GM19467 (cell line): ENCODE data around the gene SPINK6.

Source experiments
- ATAC-seq: cut with Tn5 transposase; IDR thresholded peaks from one replicate; pipeline ENCODE4 v1.9.1; 2021; ENCODE audit warnings: mild to moderate bottlenecking, moderate library complexity; ENCODE audit not compliant: unreplicated experiment

The SPINK6 gene, protein sequence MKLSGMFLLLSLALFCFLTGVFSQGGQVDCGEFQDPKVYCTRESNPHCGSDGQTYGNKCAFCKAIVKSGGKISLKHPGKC

DNA sequence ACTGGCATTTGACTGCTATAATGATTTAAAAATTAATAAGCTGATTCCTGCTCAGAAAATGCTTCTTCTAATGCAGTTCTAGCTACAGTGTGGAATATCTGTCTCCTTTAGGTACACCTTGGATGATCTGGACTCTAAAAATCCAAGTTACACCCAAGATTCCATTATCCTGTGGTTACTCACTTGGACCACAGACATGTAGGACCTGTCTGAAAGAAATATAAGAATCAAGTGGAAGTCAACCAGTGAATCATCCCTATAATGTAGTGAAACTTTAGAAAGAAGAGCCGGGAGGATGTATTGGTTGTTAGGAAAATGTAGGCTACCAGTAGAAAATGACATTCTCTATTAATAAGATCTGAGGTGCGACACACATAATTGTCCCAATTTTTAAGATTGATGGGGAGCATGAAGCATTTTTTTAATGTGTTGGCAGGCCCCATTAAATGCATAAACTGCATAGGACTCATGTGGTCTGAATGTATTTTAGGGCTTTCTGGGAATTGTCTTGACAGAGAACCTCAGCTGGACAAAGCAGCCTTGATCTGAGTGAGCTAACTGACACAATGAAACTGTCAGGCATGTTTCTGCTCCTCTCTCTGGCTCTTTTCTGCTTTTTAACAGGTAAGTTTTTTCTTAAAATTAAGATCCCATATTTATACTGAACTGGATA lies at the start of gene SPINK6:
SPINK6 (plus strand) TSS at position 512 of the 673 bp plus-strand sequence; CDS start at position 567, 55 bp downstream.
- no peak for ATAC-seq

DNA sequence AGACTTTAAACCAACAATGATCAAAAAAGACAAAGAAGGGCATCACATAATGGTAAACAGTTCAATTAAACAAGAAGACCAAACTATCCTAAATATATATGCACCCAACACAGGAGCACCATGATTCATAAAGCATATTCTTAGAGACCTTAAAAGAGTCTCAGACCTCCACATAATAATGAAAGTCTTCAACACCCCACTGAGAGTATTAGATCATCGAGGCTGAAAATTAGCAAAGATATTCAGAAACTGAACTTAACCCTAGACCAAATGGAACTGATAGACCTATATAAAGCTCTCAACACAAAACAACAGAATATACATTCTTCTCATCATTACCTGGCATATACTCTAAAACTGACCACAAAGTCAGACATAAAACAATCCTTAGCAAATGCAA lies 46.2 kb upstream of the SPINK6 start:
- no peak for ATAC-seq

DNA sequence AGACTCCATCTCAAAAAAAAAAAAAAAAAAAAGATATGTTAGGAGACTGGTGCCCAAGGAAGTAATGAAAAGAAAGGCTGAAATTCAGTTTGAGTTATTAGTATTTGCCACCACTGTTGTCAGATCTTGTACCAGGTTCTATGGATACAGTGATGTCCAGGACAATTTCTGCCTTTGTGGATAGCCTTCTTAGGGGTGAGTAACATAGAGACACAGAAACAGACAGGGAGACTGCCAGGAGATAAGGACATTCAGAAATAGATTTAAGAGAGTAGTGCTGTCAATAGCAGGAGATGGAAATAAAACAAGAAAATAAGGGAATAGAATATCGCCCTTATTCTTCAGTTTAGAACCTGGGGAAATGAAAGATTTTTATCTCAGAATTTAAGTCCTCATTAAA lies 40.8 kb upstream of the SPINK6 start:
- no peak for ATAC-seq

DNA sequence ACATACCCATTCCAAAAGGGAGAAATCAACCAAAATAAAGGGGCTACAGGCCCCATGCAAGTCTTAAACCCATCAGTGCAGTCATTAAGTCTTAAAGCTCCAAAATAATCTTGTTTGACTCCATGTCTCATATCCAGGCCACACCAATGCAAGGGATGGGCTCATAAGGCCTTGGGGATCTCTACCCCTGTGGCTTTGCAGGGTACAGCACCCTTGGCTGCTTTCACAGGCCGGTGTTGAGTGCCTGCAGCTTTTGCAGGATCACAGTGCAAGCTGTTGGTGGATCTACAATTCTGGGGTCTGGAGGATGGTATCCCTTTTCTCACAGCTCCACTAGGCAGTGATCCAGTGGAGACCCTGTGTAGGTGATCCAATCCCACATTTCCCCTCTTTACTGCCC lies 39.5 kb upstream of the SPINK6 start:
- ATAC-seq, result no peak

DNA sequence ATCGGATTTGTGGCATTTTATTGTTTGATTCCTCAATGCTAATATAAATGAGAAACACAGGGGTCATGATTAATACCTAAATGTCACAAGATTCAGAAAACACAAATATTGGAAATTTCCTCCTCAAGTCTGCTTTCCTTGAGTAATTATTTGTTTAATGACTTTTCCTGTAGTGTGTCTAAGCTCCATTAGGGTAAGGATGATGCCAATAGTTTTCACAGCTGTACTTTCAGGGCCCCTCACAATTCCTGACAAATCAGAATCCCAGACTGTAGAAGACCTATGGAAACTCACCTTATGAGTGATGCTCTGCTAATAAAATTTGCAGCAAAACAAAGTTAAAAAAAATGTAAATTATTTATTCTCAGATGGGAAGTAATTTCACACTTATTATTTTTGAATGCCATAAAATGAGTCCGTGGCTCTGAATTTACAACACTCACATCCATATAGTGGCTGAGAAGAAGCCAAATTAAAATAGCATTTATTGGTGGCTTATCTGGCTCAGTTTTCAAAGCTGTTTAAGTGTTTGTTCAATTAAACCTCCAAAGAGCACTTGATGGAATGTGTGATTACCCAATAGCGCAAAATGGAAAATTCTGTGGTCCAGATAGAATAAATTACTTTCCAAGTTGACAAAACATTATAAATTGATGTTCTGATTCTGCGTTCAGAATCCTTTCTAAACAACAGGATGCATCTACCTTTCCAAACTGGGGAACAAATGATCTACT lies 36.1 kb upstream of the SPINK6 start:
- no peak for ATAC-seq

DNA sequence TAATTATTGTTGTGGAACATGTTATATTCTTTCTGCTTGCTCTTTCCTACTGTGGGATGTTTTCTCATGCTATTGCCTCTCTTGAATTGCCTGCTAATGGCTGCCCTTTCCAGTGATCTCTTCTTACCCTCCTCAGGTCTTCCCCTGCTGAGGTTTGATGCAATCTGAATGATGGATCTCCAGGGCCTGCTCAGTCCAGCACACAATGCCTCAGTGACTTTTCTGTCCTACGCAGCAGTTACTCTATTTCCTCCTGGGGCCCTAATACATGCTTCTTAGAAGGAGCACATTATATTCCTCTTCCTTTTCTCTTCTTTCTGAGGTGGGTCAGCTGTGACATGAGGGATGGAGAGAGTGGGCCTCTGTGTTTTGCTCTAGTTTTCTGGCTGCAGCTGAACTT lies 34.6 kb upstream of the SPINK6 start, which contains the start of gene SPINK14:
SPINK14 (plus strand) TSS at position 301 of the 400 bp plus-strand sequence. CDS start 1,187 bp downstream, outside the sequence.
- ATAC-seq, result no peak

DNA sequence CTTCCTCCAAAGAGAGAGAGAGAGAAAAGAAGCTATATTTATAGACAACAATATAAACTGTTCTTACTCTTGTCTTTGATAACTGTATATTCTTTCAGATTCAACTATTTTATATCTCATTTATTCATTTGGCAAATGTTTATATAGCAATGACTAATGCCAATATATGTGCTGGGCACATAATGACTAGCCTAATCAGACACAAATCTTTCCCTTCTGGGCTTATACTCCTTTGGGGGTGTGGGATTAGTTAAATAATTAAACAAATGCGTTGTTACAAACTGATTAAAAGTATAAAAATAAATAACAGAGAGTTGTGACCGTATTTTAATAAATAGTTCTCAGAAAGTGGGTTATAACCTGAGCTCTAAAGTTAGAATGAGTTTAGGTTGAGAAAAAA lies 30.5 kb upstream of the SPINK6 start:
- ATAC-seq, result no peak

DNA sequence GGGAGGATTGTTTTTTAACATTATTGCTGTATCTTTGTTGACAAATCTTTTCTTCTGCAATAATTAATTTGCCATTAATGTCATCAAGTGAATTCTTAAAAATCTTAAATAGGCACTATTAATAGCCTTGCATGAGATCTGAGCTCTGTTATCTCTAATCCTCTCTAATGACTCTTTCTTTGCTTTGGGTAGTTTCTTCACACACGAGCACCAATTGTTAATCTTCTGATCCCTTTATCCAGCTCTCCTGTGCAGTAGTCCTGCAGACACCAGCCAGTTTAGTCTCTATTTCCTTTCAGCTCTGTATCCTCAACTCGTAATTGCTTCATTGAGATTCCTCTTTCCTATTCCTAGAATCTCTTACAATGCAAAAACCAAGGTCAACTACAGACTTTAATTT lies 26.4 kb upstream of the SPINK6 start:
- ATAC-seq, result no peak

DNA sequence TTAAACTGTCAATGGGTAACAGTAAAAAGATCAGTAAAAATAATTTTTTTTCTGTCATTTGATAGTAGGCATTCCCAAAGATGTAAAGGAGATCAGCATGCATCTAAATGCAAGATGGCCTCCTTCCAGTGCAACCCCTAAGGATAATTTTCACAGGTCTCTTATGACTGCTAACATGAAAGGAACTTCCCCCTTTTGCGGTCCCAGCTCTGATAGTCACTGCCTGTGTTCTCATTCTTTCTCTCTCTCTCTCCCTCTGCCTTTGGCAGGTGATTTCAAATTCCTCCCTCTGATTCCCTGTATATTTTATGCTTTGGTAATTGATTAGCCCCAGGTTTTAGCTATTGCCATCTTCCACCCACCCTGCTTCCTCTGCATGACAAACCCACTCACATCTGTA lies 25.6 kb upstream of the SPINK6 start:
- no peak for ATAC-seq

DNA sequence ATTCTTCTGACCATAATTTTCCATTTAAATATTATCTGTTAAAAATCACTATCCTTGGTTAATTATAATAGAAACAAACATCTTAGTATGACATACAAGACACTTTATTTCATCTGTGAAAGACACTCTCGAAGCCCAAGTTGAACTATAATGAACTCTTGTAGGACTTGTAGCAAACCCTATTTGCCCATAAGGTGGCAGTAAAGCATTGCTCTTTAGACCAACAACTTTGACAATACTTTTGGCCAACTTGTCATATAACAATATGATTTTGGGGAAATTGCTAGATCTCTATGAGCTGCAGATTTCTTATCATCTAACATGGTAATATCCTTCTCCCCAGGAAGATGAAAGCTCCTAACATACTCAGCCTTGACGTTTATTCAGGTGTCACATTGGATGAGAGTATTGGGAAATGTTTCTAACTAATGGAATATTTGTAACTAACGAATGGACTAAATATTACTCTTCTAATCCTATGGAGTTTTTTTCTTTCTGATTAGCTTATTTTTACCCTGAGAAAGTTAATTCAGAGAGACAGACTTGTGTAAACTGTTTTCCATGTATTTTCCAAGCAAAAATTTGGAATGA lies 23.5 kb upstream of the SPINK6 start:
- peak; percentile 73 for ATAC-seq

DNA sequence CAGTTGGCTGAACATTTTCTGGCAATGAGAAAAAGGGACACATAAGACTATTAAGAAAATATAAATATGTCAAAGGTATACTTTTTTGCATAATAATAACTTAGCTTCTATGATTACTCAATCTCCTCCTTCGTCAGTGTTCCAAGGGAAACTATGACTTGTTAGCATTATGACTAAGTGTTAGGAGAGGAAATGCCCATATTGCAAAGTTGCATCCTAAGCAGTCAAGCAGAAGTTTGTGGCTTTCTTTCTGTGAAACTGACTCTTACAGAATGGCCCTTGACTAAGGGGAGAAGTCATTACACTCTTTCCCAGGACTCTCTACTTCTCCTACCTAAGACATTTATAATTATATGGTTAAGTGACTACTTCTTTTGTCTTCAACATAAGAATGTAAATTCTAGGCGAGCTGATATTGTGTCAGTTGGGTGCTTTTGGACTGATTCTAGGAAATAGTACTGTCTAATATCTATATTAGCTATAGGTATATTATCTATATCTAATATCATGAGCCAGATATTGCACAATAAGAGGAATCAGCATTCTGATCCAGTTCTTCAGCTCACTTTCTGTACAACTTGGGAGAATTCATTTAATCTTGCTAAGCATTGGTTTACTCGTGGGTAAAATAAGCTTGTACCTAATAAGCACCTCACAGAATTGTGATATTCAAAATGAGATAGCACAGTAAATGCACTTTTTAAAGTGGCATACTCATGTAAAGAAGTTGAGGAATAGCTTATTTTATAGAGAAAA lies 16.4 kb upstream of the SPINK6 start:
- no peak for ATAC-seq

DNA sequence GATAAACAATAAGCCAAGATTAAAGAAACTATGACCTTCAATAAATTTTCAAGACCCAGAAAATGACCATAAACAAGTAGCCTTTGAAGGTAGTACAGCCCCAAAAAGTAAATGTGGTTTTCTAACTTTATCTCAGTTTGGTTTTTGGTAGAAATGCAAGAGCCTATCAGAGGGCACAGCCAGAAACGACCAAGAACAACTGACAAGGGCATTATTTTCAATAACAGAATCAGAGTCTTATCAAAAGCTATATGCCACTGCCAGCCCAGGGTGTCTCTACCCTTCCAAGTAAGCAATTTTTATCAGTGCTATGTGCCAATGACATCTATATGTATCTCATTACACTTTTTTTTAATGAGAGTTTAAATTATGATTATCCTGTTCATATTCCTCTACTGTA lies 11.8 kb upstream of the SPINK6 start:
- ATAC-seq, result no peak

DNA sequence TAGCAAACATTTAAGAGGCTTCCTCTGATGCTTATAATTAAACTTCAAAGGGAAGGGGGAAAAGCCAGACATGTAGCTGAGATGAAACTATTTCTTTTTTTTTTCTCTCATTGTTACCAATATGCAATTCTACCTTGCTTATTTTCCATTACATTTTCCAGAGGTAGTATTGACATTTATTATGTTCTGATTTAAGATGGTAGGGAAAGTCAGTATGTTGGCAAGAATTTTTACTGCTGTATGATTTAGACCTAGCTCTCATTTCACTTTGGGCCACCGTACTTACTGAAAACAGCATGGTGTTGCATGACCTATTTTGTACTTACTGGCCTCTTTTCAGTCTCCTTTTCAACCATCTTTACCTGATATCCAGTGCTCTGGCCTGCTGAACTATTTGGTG lies 9.6 kb upstream of the SPINK6 start:
- ATAC-seq, result no peak

DNA sequence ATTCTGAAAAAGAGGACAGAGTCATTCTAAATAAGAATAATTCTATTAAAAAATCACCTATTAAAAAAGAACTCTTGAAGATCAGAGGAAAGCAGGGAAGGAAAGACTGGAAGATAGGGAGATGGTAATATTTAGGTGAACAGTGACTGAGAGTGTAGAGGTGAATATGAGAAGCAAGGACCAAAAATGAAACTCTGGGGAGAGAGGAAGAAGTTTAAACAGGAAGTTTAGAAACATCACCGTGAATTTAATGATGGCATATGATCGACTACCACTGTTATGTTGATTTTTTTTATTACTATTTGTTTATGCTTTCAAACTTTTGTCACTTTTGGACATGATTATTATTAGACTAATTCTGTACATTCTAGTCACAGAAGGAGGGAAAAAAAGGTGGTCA lies 1.7 kb upstream of the SPINK6 start:
- ATAC-seq, result no peak

DNA sequence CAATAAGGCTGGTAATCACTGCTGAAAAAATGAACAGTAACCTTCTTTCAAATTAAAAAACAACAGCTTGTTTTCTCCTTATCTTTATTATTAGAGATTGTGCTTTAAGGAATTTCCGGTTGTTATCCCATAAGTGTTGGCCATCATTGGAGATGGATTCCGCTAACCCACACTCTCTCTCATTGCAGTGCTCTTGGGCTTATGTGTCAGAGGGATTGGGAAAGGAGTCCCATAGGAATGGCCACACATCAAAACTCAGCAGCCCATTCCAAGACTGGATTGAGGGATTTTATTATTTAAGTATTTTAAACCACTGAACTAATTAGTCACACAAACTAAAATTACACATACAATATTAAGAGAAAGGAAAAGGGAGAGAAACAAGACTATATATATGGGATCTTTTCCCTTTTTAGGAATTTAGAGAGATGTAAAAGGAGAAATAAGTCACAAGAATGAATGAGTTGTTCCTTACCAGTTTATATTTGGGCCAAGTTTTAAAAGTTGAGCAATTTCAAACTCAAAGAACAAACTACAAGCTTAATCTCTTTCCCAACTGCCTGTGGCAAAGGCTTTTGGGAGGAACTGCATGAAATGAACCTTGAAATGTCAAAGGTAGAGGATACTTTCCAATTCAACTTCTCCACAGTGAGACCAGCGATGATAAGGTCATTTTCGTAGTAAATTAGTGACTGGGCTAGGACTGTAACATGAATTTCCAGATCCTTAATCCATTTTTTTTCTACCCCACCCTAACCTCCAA lies 2.4 kb downstream of the SPINK6 start:
- no peak for ATAC-seq

DNA sequence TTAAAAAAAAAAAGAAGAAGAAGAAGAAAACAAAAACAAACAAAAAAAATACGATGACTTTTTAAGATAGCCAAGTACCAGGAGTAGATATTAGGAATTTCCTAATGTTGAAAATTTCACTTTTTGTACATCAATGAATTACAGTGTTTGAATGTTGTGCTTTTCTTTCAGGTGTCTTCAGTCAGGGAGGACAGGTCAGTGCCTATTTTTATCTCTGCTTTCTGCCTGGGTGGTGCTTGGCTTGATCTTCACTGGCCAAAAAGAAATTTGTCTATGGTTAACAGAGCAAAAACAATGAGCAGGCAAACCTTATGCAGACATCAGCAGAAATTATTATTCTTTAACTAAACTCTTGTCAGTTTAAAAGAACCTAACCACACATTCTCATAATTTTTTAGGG lies 3.0 kb downstream of the SPINK6 start:
- ATAC-seq, result no peak

DNA sequence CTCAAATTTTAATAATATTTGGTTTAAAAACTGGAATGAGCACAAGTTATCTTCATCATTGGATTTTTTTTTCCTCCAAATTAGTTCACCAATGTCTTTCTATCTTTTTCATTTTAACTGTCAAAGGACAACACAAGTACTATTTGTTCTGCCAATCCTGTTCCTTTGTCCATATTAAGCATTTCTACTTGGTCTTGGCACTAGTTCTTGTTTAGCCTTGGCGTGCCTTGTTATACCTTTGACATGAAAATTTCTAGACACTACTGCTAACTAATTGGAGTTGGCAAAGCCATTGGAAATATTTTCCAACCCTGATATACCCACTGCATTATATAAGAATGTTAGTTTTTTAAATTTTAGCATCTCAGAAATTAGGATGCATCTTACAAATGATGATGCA lies 3.8 kb downstream of the SPINK6 start:
- no peak for ATAC-seq

DNA sequence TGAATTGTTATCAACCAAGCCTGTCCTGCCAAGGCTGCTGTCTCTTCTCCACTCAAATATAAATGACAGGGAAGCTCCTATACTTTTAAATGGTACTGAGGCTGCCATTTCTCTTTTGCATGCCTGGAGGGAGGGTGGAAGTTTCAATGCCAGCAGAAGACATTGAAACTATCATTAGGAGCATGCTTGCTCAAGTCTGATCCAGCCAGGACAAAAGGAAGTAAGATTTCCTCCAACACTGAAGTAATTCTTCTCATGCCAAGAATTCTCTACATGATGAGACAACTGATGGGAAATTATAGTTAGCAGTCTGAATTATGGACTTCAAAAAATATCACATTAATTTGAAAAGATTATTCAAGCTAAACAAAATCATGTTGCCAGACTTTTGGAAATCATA lies 5.4 kb downstream of the SPINK6 start:
- ATAC-seq, result no peak

DNA sequence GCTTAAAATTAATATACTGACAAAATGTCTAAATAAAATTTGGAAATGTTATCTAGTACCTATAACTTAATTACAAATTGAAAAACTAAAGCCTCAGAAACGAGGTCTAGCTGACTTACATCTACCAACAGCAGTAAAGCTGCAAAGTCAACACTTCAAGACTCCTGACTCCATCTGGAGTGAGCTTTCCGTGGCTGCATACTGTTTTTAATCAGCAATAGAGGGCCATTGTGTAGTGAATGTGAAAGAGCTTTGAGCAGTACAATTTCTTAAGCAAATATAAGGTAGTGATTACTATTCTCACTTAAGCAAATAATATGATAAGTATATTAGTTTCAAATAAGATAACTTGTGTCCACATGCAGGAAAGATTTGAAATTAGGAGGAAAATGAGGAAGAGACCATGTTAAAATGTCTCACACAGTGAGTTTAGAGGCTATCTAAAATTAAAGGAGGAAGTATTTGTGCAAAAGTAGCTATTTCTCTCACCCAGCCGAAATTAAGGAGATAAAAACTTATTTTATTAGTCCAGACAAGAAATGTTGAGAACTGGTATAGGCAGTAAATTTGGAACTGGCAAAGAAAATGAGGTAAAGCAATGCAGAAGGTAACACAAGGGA lies 6.4 kb downstream of the SPINK6 start:
- ATAC-seq, result no peak

DNA sequence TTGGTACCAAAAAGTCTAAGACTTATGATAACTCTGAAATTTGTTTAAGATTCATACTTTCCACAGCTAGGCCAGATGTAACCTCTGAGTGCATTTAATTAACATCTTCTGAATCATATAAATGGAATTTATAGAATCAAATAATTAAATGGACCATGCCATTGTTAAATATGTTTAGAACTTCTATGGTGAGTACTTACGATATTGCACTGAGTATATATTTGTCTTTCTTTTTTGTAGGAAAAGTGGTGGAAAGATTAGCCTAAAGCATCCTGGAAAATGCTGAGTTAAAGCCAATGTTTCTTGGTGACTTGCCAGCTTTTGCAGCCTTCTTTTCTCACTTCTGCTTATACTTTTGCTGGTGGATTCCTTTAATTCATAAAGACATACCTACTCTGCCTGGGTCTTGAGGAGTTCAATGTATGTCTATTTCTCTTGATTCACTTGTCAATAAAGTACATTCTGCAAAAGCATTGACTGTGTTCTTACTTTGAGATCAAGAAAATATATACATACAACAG lies 11.9 kb downstream of the SPINK6 start:
- ATAC-seq, result no peak
